Midbrain (tissue), 1 donor: Measurements from ENCODE around the gene KCNF1.

Experiments used
- DNase-seq: peaks from one replicate; lab custom pipeline; 2025; lab: John Stamatoyannopoulos, UW

Gene KCNF1

GRCh38 chr2:10901160-10901939, 10.4 kb upstream of the KCNF1 start:
- no peak for DNase-seq

- no peak for DNase-seq
Measured at GRCh38 chr2:10903861-10904210, 7.9 kb upstream of the KCNF1 start.

- no peak for DNase-seq
Measured at GRCh38 chr2:10904455-10904854, 7.3 kb upstream of the KCNF1 start.

GRCh38 chr2:10905006-10905861, 6.5 kb upstream of the KCNF1 start:
- no peak for DNase-seq

GRCh38 chr2:10905862-10906143, 5.9 kb upstream of the KCNF1 start:
- no peak for DNase-seq

- DNase-seq = no peak
Measured at GRCh38 chr2:10906926-10907625, 4.7 kb upstream of the KCNF1 start.

- no peak for DNase-seq
Measured at GRCh38 chr2:10908195-10908594, 3.5 kb upstream of the KCNF1 start.

- DNase-seq = no peak
Measured at GRCh38 chr2:10909050-10909995, 2.4 kb upstream of the KCNF1 start.

GRCh38 chr2:10909996-10910341, 1.8 kb upstream of the KCNF1 start:
- DNase-seq = no peak

GRCh38 chr2:10910625-10911024, 1.1 kb upstream of the KCNF1 start:
- no peak for DNase-seq

GRCh38 chr2:10912076-10912731, 470 bp downstream of the KCNF1 start:
- no peak for DNase-seq

- no peak for DNase-seq
Measured at GRCh38 chr2:10912796-10913455, 1.2 kb downstream of the KCNF1 start.

GRCh38 chr2:10913501-10914271, 2.0 kb downstream of the KCNF1 start:
- no peak for DNase-seq

GRCh38 chr2:10914272-10914693, 2.5 kb downstream of the KCNF1 start:
- DNase-seq = no peak

- no peak for DNase-seq
Measured at GRCh38 chr2:10915236-10915635, 3.5 kb downstream of the KCNF1 start.

- DNase-seq = no peak
Measured at GRCh38 chr2:10915731-10916276, 4.1 kb downstream of the KCNF1 start.

GRCh38 chr2:10916953-10917352, 5.2 kb downstream of the KCNF1 start:
- no peak for DNase-seq

GRCh38 chr2:10917927-10918326, 6.2 kb downstream of the KCNF1 start:
- no peak for DNase-seq

GRCh38 chr2:10918661-10919409, 7.1 kb downstream of the KCNF1 start:
- no peak for DNase-seq
